ENCODE data around the gene CCL25. TPM values are rescaled to one million over a fixed set of nuclear protein-coding genes. Genes with fewer than 3 reads are reported as not detected.

The CCL25 gene, protein sequence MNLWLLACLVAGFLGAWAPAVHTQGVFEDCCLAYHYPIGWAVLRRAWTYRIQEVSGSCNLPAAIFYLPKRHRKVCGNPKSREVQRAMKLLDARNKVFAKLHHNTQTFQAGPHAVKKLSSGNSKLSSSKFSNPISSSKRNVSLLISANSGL
- total RNA-seq, result not detected in 2 replicates

DNA sequence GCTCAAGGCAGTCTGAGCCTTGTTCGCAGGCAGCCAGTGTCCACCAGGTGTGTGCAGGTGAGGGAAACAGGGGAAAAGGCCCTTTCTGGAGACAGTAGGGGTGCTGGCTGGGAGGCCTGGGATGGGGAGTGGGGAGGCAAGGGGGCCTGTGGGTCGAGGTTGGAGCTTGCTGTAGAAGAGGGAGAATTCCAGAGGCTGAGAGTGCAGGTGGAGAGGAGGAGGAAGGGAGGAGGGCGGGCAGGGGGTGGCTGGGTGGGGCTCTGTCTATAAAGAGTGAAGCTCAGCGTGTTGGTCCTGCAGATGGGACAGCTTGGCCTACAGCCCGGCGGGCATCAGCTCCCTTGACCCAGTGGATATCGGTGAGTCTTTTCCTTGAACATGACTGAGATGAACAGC, at the start of gene CCL25:
TSS of gene CCL25 (plus strand) at position 297 of the 396 bp plus-strand sequence. CDS start 290 bp downstream, outside the sequence.
- Histone ChIP-seq H3K36me3 (ENCODE audit: control insufficient read depth, insufficient read depth, low read length) (no peaks in the 10 kb centered on the region), H3K27me3 (ENCODE audit: control insufficient read depth, insufficient read depth, low read length) (peaks cover 10% of the 10 kb centered on the region), H3K4me3 (ENCODE audit: low read depth, low read length) (no peak within 1 kb of the TSS)
- TF ChIP-seq, protein P1, sequence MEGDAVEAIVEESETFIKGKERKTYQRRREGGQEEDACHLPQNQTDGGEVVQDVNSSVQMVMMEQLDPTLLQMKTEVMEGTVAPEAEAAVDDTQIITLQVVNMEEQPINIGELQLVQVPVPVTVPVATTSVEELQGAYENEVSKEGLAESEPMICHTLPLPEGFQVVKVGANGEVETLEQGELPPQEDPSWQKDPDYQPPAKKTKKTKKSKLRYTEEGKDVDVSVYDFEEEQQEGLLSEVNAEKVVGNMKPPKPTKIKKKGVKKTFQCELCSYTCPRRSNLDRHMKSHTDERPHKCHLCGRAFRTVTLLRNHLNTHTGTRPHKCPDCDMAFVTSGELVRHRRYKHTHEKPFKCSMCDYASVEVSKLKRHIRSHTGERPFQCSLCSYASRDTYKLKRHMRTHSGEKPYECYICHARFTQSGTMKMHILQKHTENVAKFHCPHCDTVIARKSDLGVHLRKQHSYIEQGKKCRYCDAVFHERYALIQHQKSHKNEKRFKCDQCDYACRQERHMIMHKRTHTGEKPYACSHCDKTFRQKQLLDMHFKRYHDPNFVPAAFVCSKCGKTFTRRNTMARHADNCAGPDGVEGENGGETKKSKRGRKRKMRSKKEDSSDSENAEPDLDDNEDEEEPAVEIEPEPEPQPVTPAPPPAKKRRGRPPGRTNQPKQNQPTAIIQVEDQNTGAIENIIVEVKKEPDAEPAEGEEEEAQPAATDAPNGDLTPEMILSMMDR (IDR thresholded peaks at IDR 0.05; ENCODE audit: insufficient read depth, low read length, poor library complexity, severe bottlenecking), result no peak
- no peak for DNase-seq (ENCODE audit: low read depth)

DNA sequence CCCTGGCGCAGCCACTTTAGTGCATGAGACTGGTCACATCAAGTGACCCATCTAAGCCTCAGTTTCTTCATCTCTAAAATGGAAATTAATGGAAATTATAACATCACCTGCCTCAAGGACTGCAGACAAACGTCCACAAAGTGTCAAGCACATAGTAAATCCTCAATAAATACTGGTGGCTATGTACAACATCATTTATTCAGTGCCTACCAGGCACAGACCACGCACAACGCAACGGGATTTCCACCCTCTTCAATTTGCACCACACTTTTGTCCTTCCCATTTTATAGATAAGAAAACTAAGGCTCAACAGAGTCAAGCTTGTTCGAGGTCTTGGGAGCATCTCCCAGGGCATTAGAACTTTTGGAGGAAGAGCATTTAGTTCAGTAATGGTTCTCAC, 48.6 kb upstream of the CCL25 start:
- Histone ChIP-seq H3K36me3 (ENCODE audit: control insufficient read depth, insufficient read depth, low read length) (no peaks in the 10 kb centered on the region), H3K4me3 (ENCODE audit: low read depth, low read length) (peak overlapping the region; percentile 59), H3K27me3 (ENCODE audit: control insufficient read depth, insufficient read depth, low read length) (no peaks in the 10 kb centered on the region)
- DNase-seq (ENCODE audit: low read depth), result no peak
- TF ChIP-seq, protein P1 (IDR thresholded peaks at IDR 0.05; ENCODE audit: insufficient read depth, low read length, poor library complexity, severe bottlenecking), result no peak

DNA sequence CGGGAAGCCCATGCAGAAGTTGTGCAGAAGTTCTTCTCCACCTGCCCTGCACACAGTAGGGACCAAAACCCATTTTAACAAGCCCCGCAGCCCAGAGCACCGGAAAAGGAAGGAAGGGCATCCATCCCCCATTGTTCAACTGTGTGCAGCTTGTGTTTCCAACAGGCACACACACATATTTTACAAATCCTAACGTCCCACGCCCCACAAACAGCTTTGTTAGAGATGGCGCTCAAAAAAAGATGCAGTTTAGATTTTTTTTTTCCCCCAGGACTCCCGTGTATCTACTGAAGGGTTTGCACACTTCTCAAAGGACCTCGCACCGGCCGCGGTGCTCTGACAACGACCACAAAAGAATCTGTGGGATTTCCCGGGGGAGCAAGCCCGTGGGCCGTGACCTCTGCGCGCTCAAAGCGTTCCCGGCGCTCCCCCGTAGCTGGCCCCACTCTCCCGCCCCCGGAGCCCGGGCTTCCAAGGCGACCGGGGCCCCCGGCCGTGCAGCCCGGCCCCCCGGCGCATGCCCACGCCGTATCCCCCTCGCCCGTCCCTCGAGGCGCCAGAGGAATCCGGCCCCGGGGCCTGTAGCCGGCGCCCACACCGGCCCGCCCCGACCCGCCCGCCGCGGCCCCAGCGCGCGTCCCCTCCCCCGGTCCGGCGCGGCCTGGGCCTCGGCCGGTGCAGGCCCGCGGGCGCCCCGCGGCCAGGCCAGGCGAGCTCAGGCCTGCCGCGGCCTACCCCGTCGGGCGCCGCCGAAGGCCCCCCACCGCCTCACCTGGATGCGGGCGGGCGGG, 47.6 kb upstream of the CCL25 start:
- DNase-seq (ENCODE audit: low read depth), result no peak
- Histone ChIP-seq H3K27me3 (ENCODE audit: control insufficient read depth, insufficient read depth, low read length) (no peaks in the 10 kb centered on the region), H3K36me3 (ENCODE audit: control insufficient read depth, insufficient read depth, low read length) (no peaks in the 10 kb centered on the region), H3K4me3 (ENCODE audit: low read depth, low read length) (peak overlapping the region; percentile 59)
- TF ChIP-seq, protein P1 (IDR thresholded peaks at IDR 0.05; ENCODE audit: insufficient read depth, low read length, poor library complexity, severe bottlenecking), result no peak

DNA sequence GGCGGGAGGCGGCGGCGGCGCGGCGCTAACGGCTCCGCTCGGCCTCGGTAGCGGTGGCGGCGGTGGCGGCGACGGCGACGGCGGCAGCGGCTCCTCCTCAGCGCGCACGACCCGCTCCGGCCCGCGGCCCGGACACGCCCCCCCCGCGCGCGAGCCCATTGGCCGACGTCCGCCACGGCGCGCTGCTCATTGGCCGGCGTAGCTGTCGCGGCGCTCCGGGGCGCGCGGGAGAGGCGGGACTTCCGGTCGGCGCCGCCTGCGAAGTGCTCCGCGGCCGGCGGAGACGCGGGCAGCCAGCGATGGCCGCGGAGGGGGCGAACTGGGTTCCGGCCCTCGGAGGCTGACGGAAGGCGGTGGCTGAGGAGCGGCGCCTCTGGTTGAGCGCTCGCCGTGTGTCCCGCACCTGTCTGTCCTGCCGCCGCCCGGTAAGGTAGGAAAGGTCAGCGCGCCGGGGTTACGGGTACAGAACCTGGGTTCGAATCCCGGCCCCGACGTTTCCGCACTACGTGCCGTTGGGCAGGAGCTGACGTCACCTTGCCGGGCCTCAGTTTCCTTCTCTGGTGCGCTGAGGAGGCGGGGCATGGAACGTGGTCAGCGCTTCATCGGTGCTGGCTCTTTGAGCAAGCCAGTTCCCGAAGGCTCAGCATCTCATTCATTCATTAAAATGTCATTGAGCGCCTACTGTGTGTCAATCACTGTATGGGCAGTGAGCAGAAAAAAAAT, 46.9 kb upstream of the CCL25 start, which contains the start of gene ELAVL1:
TSS of gene ELAVL1 (minus strand) at position 108 of the 723 bp plus-strand sequence. CDS start 13,826 bp downstream, outside the sequence.
- Histone ChIP-seq H3K27me3 (ENCODE audit: control insufficient read depth, insufficient read depth, low read length) (no peaks in the 10 kb centered on the region), H3K36me3 (ENCODE audit: control insufficient read depth, insufficient read depth, low read length) (no peaks in the 10 kb centered on the region), H3K4me3 (ENCODE audit: low read depth, low read length) (peak within 1 kb of the TSS; percentile 81)
- TF ChIP-seq, protein P1 (IDR thresholded peaks at IDR 0.05; ENCODE audit: insufficient read depth, low read length, poor library complexity, severe bottlenecking), result no peak
- peak; percentile 44 for DNase-seq (ENCODE audit: low read depth)

DNA sequence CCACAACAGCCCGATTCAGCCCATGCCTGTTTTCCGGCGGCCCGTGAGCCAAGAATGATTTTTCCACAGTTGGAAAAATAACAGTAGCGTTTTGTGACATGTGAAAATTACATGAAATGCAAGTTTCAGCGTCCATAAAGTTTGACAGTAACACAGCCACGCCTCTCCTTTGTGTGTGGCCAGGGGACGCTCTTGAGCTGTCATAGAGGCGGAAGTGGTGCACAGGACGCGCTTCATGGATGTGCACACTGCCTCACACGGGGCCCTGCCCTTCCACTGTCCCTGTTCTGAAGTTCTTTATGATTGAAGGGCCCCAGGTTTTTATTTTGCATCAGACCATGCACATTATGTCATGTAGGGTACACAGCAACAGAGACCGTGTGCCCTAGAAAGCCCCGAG, 34.8 kb upstream of the CCL25 start:
- H3K4me3 ChIP-seq (ENCODE audit: low read depth, low read length), result no peak overlapping the region
- H3K36me3 ChIP-seq (ENCODE audit: control insufficient read depth, insufficient read depth, low read length), result no peaks in the 10 kb centered on the region
- no peaks in the 10 kb centered on the region for H3K27me3 ChIP-seq (ENCODE audit: control insufficient read depth, insufficient read depth, low read length)
- TF ChIP-seq, protein P1 (IDR thresholded peaks at IDR 0.05; ENCODE audit: insufficient read depth, low read length, poor library complexity, severe bottlenecking), result no peak
- DNase-seq (ENCODE audit: low read depth), result no peak
